HEK293 (cell line): ENCODE measurements around the gene MTCH2.

ENCODE experiments used
- CTCF ChIA-PET: fragments of 350-600 bp; formaldehyde crosslinking; extraction: SDS; loops from one replicate; lab custom pipeline; 2021; ENCODE audit warnings: antibody characterized with exemption; lab: Yijun Ruan, JAX
- POLR2A ChIA-PET: fragments of 300-600 bp; formaldehyde crosslinking; extraction: SDS; loops from one replicate; lab custom pipeline; 2020; ENCODE audit warnings: antibody characterized with exemption, inconsistent platforms; lab: Yijun Ruan, JAX
- H3K27ac ChIP-seq: fragments of 200-500 bp; sonication (Bioruptor generic); 2 replicates; pipeline ENCODE4 v1.5.1; 2014; ENCODE audit warnings: low read depth, low read length, control low read depth, inconsistent platforms; ENCODE audit errors: extremely low read depth
- H3K36me3 ChIP-seq, 2 experiments: fragments of 200-500 bp in 1 of 2; sonication (Bioruptor generic) in 1 of 2; 1 replicate in 1 of 2; 2 replicates in 1 of 2; pipeline ENCODE4 v1.5.1; 2014 to 2017; ENCODE audit warnings: inconsistent platforms in 2 of 2, low read length in 2 of 2; ENCODE audit not compliant: control insufficient read depth in 2 of 2, insufficient read depth in 1 of 2
- H3K4me1 ChIP-seq: fragments of 200-500 bp; sonication (Bioruptor generic); 2 replicates; pipeline ENCODE4 v1.5.1; 2014; ENCODE audit warnings: mild to moderate bottlenecking, low read length, inconsistent platforms; ENCODE audit not compliant: control insufficient read depth, insufficient read depth
- H3K4me3 ChIP-seq: 2 replicates; pipeline ENCODE4 v1.5.1; 2011; ENCODE audit warnings: low read depth, mild to moderate bottlenecking, control low read depth, low read length, moderate library complexity
- H3K9me3 ChIP-seq: fragments of 200-500 bp; sonication (Bioruptor generic); 2 replicates; pipeline ENCODE4 v1.5.1; 2014; ENCODE audit warnings: low read depth, low read length, inconsistent platforms; ENCODE audit not compliant: control insufficient read depth, insufficient read depth
- GFI1B ChIP-seq: fragments of 450-650 bp; formaldehyde crosslinking; IDR thresholded peaks from 2 replicates; pipeline ENCODE4 v1.5.1; 2016; ENCODE audit warnings: missing biosample characterization, missing genetic modification characterization
- GLIS1 ChIP-seq: fragments of 450-650 bp; formaldehyde crosslinking; IDR thresholded peaks from 2 replicates; pipeline ENCODE4 v1.5.1; 2016; ENCODE audit warnings: missing biosample characterization, missing genetic modification characterization
- KLF10 ChIP-seq: fragments of 450-650 bp; IDR thresholded peaks from 2 replicates; pipeline ENCODE4 v1.5.1; 2018; ENCODE audit warnings: missing biosample characterization, mild to moderate bottlenecking, missing genetic modification characterization
- SCRT1 ChIP-seq: fragments of 450-650 bp; formaldehyde crosslinking; IDR thresholded peaks from 2 replicates; pipeline ENCODE4 v1.5.1; 2016; ENCODE audit warnings: missing biosample characterization, missing genetic modification characterization, borderline replicate concordance
- SP3 ChIP-seq: fragments of 450-650 bp; formaldehyde crosslinking; IDR thresholded peaks from 2 replicates; pipeline ENCODE4 v1.5.1; 2016; ENCODE audit warnings: missing biosample characterization, missing genetic modification characterization
- ZBTB48 ChIP-seq: fragments of 450-650 bp; formaldehyde crosslinking; IDR thresholded peaks from 2 replicates; pipeline ENCODE4 v1.5.1; 2016; ENCODE audit warnings: missing biosample characterization, missing genetic modification characterization
- ZNF138 ChIP-seq: fragments of 450-650 bp; formaldehyde crosslinking; IDR thresholded peaks from 2 replicates; pipeline ENCODE4 v1.5.1; 2016; ENCODE audit warnings: missing biosample characterization, missing genetic modification characterization, borderline replicate concordance
- ZNF146 ChIP-seq: fragments of 450-650 bp; formaldehyde crosslinking; IDR thresholded peaks from 2 replicates; pipeline ENCODE4 v1.5.1; 2016; ENCODE audit warnings: missing biosample characterization, missing genetic modification characterization
- ZNF335 ChIP-seq: fragments of 450-650 bp; formaldehyde crosslinking; conservative IDR thresholded peaks from 2 replicates; pipeline ENCODE4 v1.5.1; 2016; ENCODE audit warnings: missing biosample characterization, missing genetic modification characterization
- ZNF341 ChIP-seq: fragments of 450-650 bp; formaldehyde crosslinking; IDR thresholded peaks from 2 replicates; pipeline ENCODE4; 2016; ENCODE audit warnings: low read depth, missing biosample characterization, missing genetic modification characterization
- ZNF350 ChIP-seq: fragments of 450-650 bp; formaldehyde crosslinking; IDR thresholded peaks from 2 replicates; pipeline ENCODE4 v1.5.0; 2017; ENCODE audit warnings: missing biosample characterization, mild to moderate bottlenecking, missing genetic modification characterization
- ZNF354C ChIP-seq: fragments of 450-650 bp; formaldehyde crosslinking; IDR thresholded peaks from 2 replicates; pipeline ENCODE4 v1.5.1; 2016; ENCODE audit warnings: missing biosample characterization, missing genetic modification characterization, low read depth, borderline replicate concordance
- ZNF423 ChIP-seq: fragments of 450-650 bp; formaldehyde crosslinking; IDR thresholded peaks from 2 replicates; pipeline ENCODE4 v1.5.1; 2016; ENCODE audit warnings: missing biosample characterization, missing genetic modification characterization
- ZNF48 ChIP-seq: fragments of 450-650 bp; formaldehyde crosslinking; IDR thresholded peaks from 2 replicates; pipeline ENCODE4 v1.5.1; 2016; ENCODE audit warnings: missing biosample characterization, missing genetic modification characterization
- ZNF501 ChIP-seq: fragments of 450-650 bp; formaldehyde crosslinking; IDR thresholded peaks from 2 replicates; pipeline ENCODE4 v1.5.1; 2016; ENCODE audit warnings: missing biosample characterization, missing genetic modification characterization
- ZNF558 ChIP-seq: fragments of 450-650 bp; formaldehyde crosslinking; IDR thresholded peaks from 2 replicates; pipeline ENCODE4 v1.5.1; 2016; ENCODE audit warnings: missing biosample characterization, missing genetic modification characterization
- ZNF610 ChIP-seq: fragments of 450-650 bp; formaldehyde crosslinking; IDR thresholded peaks from 2 replicates; pipeline ENCODE4 v1.5.1; 2016; ENCODE audit warnings: missing biosample characterization, missing genetic modification characterization, borderline replicate concordance
- ZNF76 ChIP-seq: fragments of 450-650 bp; formaldehyde crosslinking; IDR thresholded peaks from 2 replicates; pipeline ENCODE4; 2016; ENCODE audit warnings: low read depth, missing biosample characterization, missing genetic modification characterization, borderline replicate concordance
- ZNF776 ChIP-seq: fragments of 450-650 bp; formaldehyde crosslinking; IDR thresholded peaks from 2 replicates; pipeline ENCODE4 v1.5.0; 2017; ENCODE audit warnings: missing biosample characterization, missing genetic modification characterization, borderline replicate concordance
- ZNF777 ChIP-seq: fragments of 450-650 bp; formaldehyde crosslinking; IDR thresholded peaks from 2 replicates; pipeline ENCODE4 v1.5.1; 2017; ENCODE audit warnings: missing biosample characterization, missing genetic modification characterization, borderline replicate concordance
- ZSCAN30 ChIP-seq: fragments of 450-650 bp; IDR thresholded peaks from 2 replicates; pipeline ENCODE4 v1.5.1; 2018; ENCODE audit warnings: missing biosample characterization, mild to moderate bottlenecking, missing genetic modification characterization, moderate library complexity
- TF ChIP-seq, protein P1 (sequence below): fragments of 450-650 bp; formaldehyde crosslinking; IDR thresholded peaks from 2 replicates; pipeline ENCODE4 v1.5.1; 2016; ENCODE audit warnings: missing biosample characterization, missing genetic modification characterization
- TF ChIP-seq, protein P2 (sequence below): fragments of 450-650 bp; formaldehyde crosslinking; IDR thresholded peaks from 2 replicates; pipeline ENCODE4 v1.5.1; 2016; ENCODE audit warnings: missing biosample characterization, missing genetic modification characterization
- TF ChIP-seq, protein P3 (sequence below): fragments of 450-650 bp; formaldehyde crosslinking; IDR thresholded peaks from 2 replicates; pipeline ENCODE4 v1.5.1; 2016; ENCODE audit warnings: missing biosample characterization, missing genetic modification characterization, borderline replicate concordance

The MTCH2 gene

DNA sequence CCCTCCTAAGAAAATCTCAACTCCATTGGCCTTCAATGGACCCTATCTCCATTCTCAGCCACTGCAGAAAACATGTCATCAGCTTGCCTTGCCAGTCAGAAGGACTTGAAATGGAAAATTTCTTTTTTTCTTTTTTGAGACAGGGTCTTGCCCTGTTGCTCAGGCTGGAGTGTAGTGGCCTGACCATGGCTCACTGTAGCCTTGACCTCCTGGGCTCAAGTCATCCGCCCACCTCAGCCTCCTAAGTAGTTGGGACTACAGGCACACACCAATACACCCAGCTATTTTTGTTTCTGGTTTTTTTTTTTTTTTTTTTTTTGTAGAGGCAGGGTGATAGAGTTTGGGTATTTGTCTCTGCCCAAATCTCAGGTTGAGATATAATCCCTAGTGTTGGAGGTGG, 43.8 kb upstream of the MTCH2 start (continued):
- TF ChIP-seq, protein P1, sequence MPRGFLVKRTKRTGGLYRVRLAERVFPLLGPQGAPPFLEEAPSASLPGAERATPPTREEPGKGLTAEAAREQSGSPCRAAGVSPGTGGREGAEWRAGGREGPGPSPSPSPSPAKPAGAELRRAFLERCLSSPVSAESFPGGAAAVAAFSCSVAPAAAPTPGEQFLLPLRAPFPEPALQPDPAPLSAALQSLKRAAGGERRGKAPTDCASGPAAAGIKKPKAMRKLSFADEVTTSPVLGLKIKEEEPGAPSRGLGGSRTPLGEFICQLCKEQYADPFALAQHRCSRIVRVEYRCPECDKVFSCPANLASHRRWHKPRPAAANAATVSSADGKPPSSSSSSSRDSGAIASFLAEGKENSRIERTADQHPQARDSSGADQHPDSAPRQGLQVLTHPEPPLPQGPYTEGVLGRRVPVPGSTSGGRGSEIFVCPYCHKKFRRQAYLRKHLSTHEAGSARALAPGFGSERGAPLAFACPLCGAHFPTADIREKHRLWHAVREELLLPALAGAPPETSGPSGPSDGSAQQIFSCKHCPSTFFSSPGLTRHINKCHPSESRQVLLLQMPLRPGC (tag by site-specific recombination), result no peak
- TF ChIP-seq ZNF335 (no peak), ZNF423 (tag by site-specific recombination) (no peak), ZNF777 (tag by site-specific recombination) (no peak), SCRT1 (tag by site-specific recombination) (no peak)

DNA sequence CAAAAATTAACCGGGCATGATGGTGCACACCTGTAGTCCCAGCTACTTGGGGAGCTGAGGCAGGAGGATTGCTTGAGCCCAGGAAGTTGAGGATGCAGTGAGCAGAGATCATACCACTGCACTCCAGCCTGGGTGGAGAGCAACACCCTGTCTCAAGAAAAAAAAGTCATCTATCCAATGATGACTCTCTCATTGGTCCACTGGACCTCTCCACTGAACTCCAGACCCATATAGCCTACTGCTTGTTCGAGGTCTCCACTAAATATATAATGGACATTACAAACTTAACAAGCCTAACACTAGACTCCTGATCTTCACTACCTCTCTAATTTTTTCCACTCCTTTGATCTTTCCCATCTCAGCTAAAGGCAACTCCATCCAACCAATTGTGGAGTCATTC, 33.5 kb upstream of the MTCH2 start:
- Histone ChIP-seq H3K36me3 (no peaks in the 10 kb centered on the region), H3K27ac (no peak overlapping the region), H3K9me3 (no peaks in the 10 kb centered on the region), H3K4me3 (no peak overlapping the region), H3K4me1 (no peaks in the 10 kb centered on the region)
- CTCF ChIA-PET, result interaction anchor here (0.6 kb wide), 2 partner anchors 43 to 185 kb away, joined by 3 read pairs; no protein-coding TSS in a partner anchor
- POLR2A ChIA-PET, result no interaction called here
- TF ChIP-seq ZNF501 (tag by site-specific recombination), result no peak
- TF ChIP-seq, protein P2, sequence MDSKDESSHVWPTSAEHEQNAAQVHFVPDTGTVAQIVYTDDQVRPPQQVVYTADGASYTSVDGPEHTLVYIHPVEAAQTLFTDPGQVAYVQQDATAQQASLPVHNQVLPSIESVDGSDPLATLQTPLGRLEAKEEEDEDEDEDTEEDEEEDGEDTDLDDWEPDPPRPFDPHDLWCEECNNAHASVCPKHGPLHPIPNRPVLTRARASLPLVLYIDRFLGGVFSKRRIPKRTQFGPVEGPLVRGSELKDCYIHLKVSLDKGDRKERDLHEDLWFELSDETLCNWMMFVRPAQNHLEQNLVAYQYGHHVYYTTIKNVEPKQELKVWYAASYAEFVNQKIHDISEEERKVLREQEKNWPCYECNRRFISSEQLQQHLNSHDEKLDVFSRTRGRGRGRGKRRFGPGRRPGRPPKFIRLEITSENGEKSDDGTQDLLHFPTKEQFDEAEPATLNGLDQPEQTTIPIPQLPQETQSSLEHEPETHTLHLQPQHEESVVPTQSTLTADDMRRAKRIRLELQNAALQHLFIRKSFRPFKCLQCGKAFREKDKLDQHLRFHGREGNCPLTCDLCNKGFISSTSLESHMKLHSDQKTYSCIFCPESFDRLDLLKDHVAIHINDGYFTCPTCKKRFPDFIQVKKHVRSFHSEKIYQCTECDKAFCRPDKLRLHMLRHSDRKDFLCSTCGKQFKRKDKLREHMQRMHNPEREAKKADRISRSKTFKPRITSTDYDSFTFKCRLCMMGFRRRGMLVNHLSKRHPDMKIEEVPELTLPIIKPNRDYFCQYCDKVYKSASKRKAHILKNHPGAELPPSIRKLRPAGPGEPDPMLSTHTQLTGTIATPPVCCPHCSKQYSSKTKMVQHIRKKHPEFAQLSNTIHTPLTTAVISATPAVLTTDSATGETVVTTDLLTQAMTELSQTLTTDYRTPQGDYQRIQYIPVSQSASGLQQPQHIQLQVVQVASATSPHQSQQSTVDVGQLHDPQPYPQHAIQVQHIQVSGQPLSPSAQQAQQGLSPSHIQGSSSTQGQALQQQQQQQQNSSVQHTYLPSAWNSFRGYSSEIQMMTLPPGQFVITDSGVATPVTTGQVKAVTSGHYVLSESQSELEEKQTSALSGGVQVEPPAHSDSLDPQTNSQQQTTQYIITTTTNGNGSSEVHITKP, result peak; percentile 59; the same call in 1 of the 2 replicates

DNA sequence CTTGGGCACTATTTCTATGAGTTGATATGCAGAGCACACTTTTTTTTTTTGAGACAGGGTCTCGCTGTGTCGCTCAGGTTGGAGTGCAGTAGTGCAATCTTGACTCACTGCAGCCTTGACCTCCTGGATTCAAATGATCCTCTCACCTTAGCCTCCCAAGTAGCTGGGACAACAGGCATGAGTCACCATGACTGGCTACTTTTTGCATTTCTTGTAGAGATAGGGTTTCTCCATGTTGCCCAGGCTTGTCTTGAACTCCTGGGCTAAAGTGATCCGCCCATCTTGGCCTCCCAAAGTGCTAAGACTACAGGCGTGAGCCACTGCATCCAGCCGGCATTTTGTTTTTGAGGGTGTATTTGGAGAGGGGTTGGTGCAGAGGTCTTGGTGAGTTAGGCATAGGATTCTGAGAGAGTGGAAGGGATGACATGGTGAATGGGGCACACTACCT, 29.9 kb upstream of the MTCH2 start:
- Histone ChIP-seq H3K4me1 (no peaks in the 10 kb centered on the region), H3K27ac (no peak overlapping the region), H3K9me3 (no peaks in the 10 kb centered on the region), H3K36me3 (no peaks in the 10 kb centered on the region), H3K4me3 (no peak overlapping the region)
- POLR2A ChIA-PET, result interaction anchor here (0.7 kb wide), 1 partner anchor 29 kb away, joined by 3 read pairs; no protein-coding TSS in a partner anchor
- CTCF ChIA-PET, result no interaction called here
- TF ChIP-seq ZNF146 (tag by site-specific recombination), result no peak
- 0 out of 2 replicates have a peak, but pooled peaks have one; percentile 20 for TF ChIP-seq GLIS1 (tag by site-specific recombination)

DNA sequence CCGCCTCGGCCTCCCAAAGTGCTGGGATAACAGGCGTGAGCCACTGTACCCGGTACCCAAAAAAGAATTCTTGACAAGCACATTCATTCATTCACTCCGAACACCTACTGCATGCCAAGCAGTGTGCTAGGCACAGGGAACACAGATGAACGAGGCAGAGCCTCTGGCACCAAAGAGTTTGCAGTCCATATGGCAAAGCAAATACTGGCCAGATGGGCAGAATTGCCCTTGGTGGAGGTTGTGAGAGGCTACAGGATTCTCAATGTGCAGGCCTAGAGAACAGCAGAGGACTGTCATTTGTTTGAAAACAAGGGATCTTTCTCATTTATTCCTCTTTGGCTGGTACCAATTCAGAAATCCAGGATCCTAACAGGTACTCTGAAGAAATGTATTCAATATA, 27.5 kb upstream of the MTCH2 start:
- POLR2A ChIA-PET, result no interaction called here
- no peaks in the 10 kb centered on the region for H3K4me1 ChIP-seq
- H3K9me3 ChIP-seq, result no peaks in the 10 kb centered on the region
- H3K4me3 ChIP-seq, result no peak overlapping the region
- CTCF ChIA-PET, result no interaction called here
- H3K27ac ChIP-seq, result no peak overlapping the region
- H3K36me3 ChIP-seq, result no peaks in the 10 kb centered on the region
- TF ChIP-seq ZNF610 (tag by site-specific recombination) (no peak), ZNF48 (tag by site-specific recombination) (no peak), ZNF341 (tag by site-specific recombination) (no peak), ZNF350 (tag by site-specific recombination) (no peak), SP3 (tag by site-specific recombination) (no peak), ZNF776 (tag by site-specific recombination) (no peak), ZNF558 (tag by site-specific recombination) (no peak), ZBTB48 (tag by site-specific recombination) (no peak), ZNF76 (tag by site-specific recombination) (no peak), ZNF138 (tag by site-specific recombination) (no peak), KLF10 (tag by site-specific recombination) (no peak), ZNF354C (no peak), GFI1B (no peak), ZSCAN30 (tag by site-specific recombination) (no peak)
- TF ChIP-seq, protein P3, sequence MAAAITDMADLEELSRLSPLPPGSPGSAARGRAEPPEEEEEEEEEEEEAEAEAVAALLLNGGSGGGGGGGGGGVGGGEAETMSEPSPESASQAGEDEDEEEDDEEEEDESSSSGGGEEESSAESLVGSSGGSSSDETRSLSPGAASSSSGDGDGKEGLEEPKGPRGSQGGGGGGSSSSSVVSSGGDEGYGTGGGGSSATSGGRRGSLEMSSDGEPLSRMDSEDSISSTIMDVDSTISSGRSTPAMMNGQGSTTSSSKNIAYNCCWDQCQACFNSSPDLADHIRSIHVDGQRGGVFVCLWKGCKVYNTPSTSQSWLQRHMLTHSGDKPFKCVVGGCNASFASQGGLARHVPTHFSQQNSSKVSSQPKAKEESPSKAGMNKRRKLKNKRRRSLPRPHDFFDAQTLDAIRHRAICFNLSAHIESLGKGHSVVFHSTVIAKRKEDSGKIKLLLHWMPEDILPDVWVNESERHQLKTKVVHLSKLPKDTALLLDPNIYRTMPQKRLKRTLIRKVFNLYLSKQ (tag by site-specific recombination), result no peak
